Upper lobe of left lung (tissue), 6 donors: ENCODE data around the gene TUBB1. TPM values are rescaled to one million over a fixed set of nuclear protein-coding genes. Genes with fewer than 3 reads are reported as not detected.

ENCODE experiments used
- ATAC-seq, 2 donors: fragments of 200-7000 bp; cut with Tn5 transposase; one replicate each; pipeline ENCODE4 v1.9.1; 2022; ENCODE audit warnings: mild to moderate bottlenecking in 2 of 2, moderate library complexity in 2 of 2; ENCODE audit not compliant: low FRiP score in 2 of 2
- DNase-seq, 2 donors: peaks; one replicate each; pipeline ENCODE4 v3.0.0-alpha.2; 2019 to 2020
- H3K27ac ChIP-seq, 4 donors: fragments of 200-600 bp; sonication (generic); one replicate each; pipeline ENCODE4 v1.5.1; 2016 to 2019
- H3K27me3 ChIP-seq, 4 donors: fragments of 200-600 bp; sonication (generic); one replicate each; pipeline ENCODE4 v1.5.1; 2017 to 2019
- H3K36me3 ChIP-seq, 4 donors: fragments of 200-600 bp; sonication (generic); one replicate each; pipeline ENCODE4 v1.5.1; 2016 to 2019
- H3K4me1 ChIP-seq, 4 donors: fragments of 200-600 bp; sonication (generic); one replicate each; pipeline ENCODE4 v1.5.1; 2018 to 2019
- H3K4me3 ChIP-seq, 4 donors: fragments of 200-600 bp; sonication (generic); one replicate each; pipeline ENCODE4 v1.5.1; 2017 to 2019; ENCODE audit warnings: mild to moderate bottlenecking in 2 of 4, moderate library complexity in 1 of 4
- H3K9me3 ChIP-seq, 4 donors: fragments of 200-600 bp; sonication (generic); one replicate each; pipeline ENCODE4 v1.5.1; 2018 to 2019
- CTCF ChIP-seq, 6 experiments: fragments of 450-650 bp in 4 of 6; fragments of 200-600 bp in 2 of 6; sonication (generic) in 2 of 6; IDR thresholded peaks; one replicate each; pipeline ENCODE4 v1.5.1; 2016 to 2019; ENCODE audit warnings: antibody characterized with exemption in 6 of 6
- EP300 ChIP-seq, 4 donors: sonication (generic); formaldehyde crosslinking; IDR thresholded peaks; one replicate each; pipeline ENCODE4 v1.5.1; 2017; ENCODE audit warnings: antibody characterized with exemption in 4 of 4, control low read depth in 2 of 4
- POLR2A ChIP-seq, 4 donors: fragments of 450-650 bp; IDR thresholded peaks; one replicate each; pipeline ENCODE4 v1.5.1; 2016 to 2017; ENCODE audit warnings: antibody characterized with exemption in 4 of 4, mild to moderate bottlenecking in 2 of 4
- POLR2AphosphoS5 ChIP-seq, 2 donors: sonication (generic); formaldehyde crosslinking; IDR thresholded peaks; one replicate each; pipeline ENCODE4 v1.5.1; 2017; ENCODE audit warnings: antibody characterized with exemption in 2 of 2
- WGBS, 2 donors: methylation state at CpG; one replicate each; pipeline ENCODE4 v1.1.5; 2017 to 2018; 5-methylcytosine and 5-hydroxymethylcytosine counted together
- total RNA-seq, 6 donors: library from RNA; depleted of rRNA in 4 of 6; stranded (reverse); fragments of >200 nt in 4 of 6; gene quantifications; one replicate each; pipeline versions ENCODE4 v1.1.0 to v1.2.1, GENCODE V29; 2016 to 2021
- donor health status: DM: no; HTN: no; CAD: no; lungs with moderate emphysema.
- donor health status: DM: no; HTN: yes; CAD: no; lungs with severe emphysema.

TUBB1 gene
- total RNA-seq, 6 donors from 2014 or later, result 1.5 to 9.3 (median 2.6) TPM

GRCh38 chr20:59017493-59018231 is 1.6 kb upstream of the TUBB1 start:
- peak in 1 of 2 donors; percentile 21 for DNase-seq
- ATAC-seq, result no peak
- Histone ChIP-seq H3K27ac (no peak overlapping the region), H3K4me3 (no peak overlapping the region), H3K27me3 (no peaks in the 10 kb centered on the region), H3K4me1 (peaks cover 0 to 5% (median 0%) of the 10 kb centered on the region in 4 donors), H3K36me3 (peaks cover 0 to 8% (median 4%) of the 10 kb centered on the region in 4 donors), H3K9me3 (no peaks in the 10 kb centered on the region)
- WGBS, 2 donors, result 91 to 94% methylated on average over 6 to 16 of the region's 16 CpGs
- TF ChIP-seq EP300 (IDR thresholded peaks at IDR 0.05) (no peak), POLR2A (IDR thresholded peaks at IDR 0.05) (no peak), CTCF (IDR thresholded peaks at IDR 0.05) (no peak), POLR2AphosphoS5 (IDR thresholded peaks at IDR 0.05) (no peak)

- TF ChIP-seq EP300 (IDR thresholded peaks at IDR 0.05) (no peak), CTCF (IDR thresholded peaks at IDR 0.05) (no peak), POLR2A (IDR thresholded peaks at IDR 0.05) (no peak), POLR2AphosphoS5 (IDR thresholded peaks at IDR 0.05) (no peak)
- peak in 1 of 2 donors; percentile 38 for DNase-seq
- no peak overlapping the region for H3K4me3 ChIP-seq
- ATAC-seq, result peak in 1 of 2 donors; percentile 8
- H3K9me3 ChIP-seq, result no peaks in the 10 kb centered on the region
- H3K27ac ChIP-seq, result no peak overlapping the region
- H3K27me3 ChIP-seq, result no peaks in the 10 kb centered on the region
- H3K4me1 ChIP-seq, result peaks cover 0 to 5% (median 0%) of the 10 kb centered on the region in 4 donors
- 84 to 92% methylated on average over 5 to 10 of the region's 10 CpGs for WGBS, 2 donors
- H3K36me3 ChIP-seq, result peaks cover 4 to 20% (median 14%) of the 10 kb centered on the region in 4 donors
Measured at GRCh38 chr20:59018817-59019216, 412 bp upstream of the TUBB1 start.

GRCh38 chr20:59020938-59021551 is 1.8 kb downstream of the TUBB1 start:
- Histone ChIP-seq H3K36me3 (peaks cover 14 to 41% (median 28%) of the 10 kb centered on the region in 4 donors), H3K4me1 (peaks cover 0 to 5% (median 0%) of the 10 kb centered on the region in 4 donors), H3K4me3 (no peak overlapping the region), H3K9me3 (no peaks in the 10 kb centered on the region), H3K27ac (no peak overlapping the region), H3K27me3 (no peaks in the 10 kb centered on the region)
- 74 to 79% methylated on average over 5 of the region's 5 CpGs for WGBS, 2 donors
- ATAC-seq (no peak), DNase-seq (no peak)
- no peak for TF ChIP-seq EP300 (IDR thresholded peaks at IDR 0.05)
- TF ChIP-seq CTCF (IDR thresholded peaks at IDR 0.05), result no peak
- no peak for TF ChIP-seq POLR2A (IDR thresholded peaks at IDR 0.05)
- no peak for TF ChIP-seq POLR2AphosphoS5 (IDR thresholded peaks at IDR 0.05)

- no peak for TF ChIP-seq CTCF (IDR thresholded peaks at IDR 0.05)
- no peak for TF ChIP-seq EP300 (IDR thresholded peaks at IDR 0.05)
- TF ChIP-seq POLR2AphosphoS5 (IDR thresholded peaks at IDR 0.05), result no peak
- TF ChIP-seq POLR2A (IDR thresholded peaks at IDR 0.05), result no peak
- no peaks in the 10 kb centered on the region for H3K9me3 ChIP-seq
- peaks cover 0 to 14% (median 7%) of the 10 kb centered on the region in 4 donors for H3K4me1 ChIP-seq
- 91 to 97% methylated on average over 15 of the region's 15 CpGs for WGBS, 2 donors
- ATAC-seq, result no peak
- H3K27ac ChIP-seq, result no peak overlapping the region
- no peak overlapping the region for H3K4me3 ChIP-seq
- peaks cover 14 to 58% (median 39%) of the 10 kb centered on the region in 4 donors for H3K36me3 ChIP-seq
- no peaks in the 10 kb centered on the region for H3K27me3 ChIP-seq
- peak in 1 of 2 donors; percentile 59 for DNase-seq
Measured at GRCh38 chr20:59022754-59023153, 3.5 kb downstream of the TUBB1 start.
